Measurements from ENCODE around the gene TRAPPC11. TPM values are rescaled to one million over a fixed set of nuclear protein-coding genes. Genes with fewer than 3 reads are reported as not detected.

Gene TRAPPC11
- total RNA-seq, 3 donors from 2014 or later: 27.7 to 35.8 (median 34.3) TPM

- no peak for TF ChIP-seq CTCF (IDR thresholded peaks at IDR 0.05)
- H3K9me3 ChIP-seq: no peaks in the 10 kb centered on the region
- H3K36me3 ChIP-seq (ENCODE audit: low read depth): no peaks in the 10 kb centered on the region
- no peak for ATAC-seq
- H3K4me1 ChIP-seq (ENCODE audit: low read depth): no peaks in the 10 kb centered on the region
- H3K4me3 ChIP-seq: no peak overlapping the region
- intact Hi-C loops (cut with DNase I, micrococcal nuclease): no loop called here
- DNase-seq: no peak
Observed at GRCh38 chr4:183714626-183715025, 55.5 kb downstream of the TRAPPC11 start.

- ATAC-seq: no peak
- H3K36me3 ChIP-seq (ENCODE audit: low read depth): no peaks in the 10 kb centered on the region
- TF ChIP-seq CTCF (IDR thresholded peaks at IDR 0.05): no peak
- DNase-seq: no peak
- H3K4me3 ChIP-seq: no peak overlapping the region
- no peaks in the 10 kb centered on the region for H3K9me3 ChIP-seq
- H3K4me1 ChIP-seq (ENCODE audit: low read depth): no peaks in the 10 kb centered on the region
- intact Hi-C loops (cut with DNase I, micrococcal nuclease): no loop called here
Observed at GRCh38 chr4:183716302-183716701, 57.2 kb downstream of the TRAPPC11 start.

- no peak overlapping the region for H3K4me3 ChIP-seq
- peaks cover 15% of the 10 kb centered on the region for H3K4me1 ChIP-seq (ENCODE audit: low read depth)
- no peak for ATAC-seq
- no peaks in the 10 kb centered on the region for H3K36me3 ChIP-seq (ENCODE audit: low read depth)
- intact Hi-C loops (cut with DNase I, micrococcal nuclease): no loop called here
- no peak for DNase-seq
- no peaks in the 10 kb centered on the region for H3K9me3 ChIP-seq
- TF ChIP-seq CTCF (IDR thresholded peaks at IDR 0.05): no peak
Observed at GRCh38 chr4:183718876-183719275, 59.8 kb downstream of the TRAPPC11 start.

GRCh38 chr4:183721207-183722081 lies 62.4 kb downstream of the TRAPPC11 start:
- no peaks in the 10 kb centered on the region for H3K9me3 ChIP-seq

More at GRCh38 chr4:183721207-183722081, 62.4 kb downstream of the TRAPPC11 start:
- ATAC-seq (peak; percentile 83), DNase-seq (peak; percentile 82 to 88 (median 83))
- H3K4me3 ChIP-seq: no peak overlapping the region
- peak; percentile 4 for TF ChIP-seq CTCF (IDR thresholded peaks at IDR 0.05)
- no peaks in the 10 kb centered on the region for H3K36me3 ChIP-seq (ENCODE audit: low read depth)
- peaks cover 15% of the 10 kb centered on the region for H3K4me1 ChIP-seq (ENCODE audit: low read depth)
- intact Hi-C loops (cut with DNase I, micrococcal nuclease): no loop called here

Measured in mucosa of descending colon (tissue), 3 donors.